Kidney (tissue), 14 donors: ENCODE measurements around the gene RHBDD3. TPM values are rescaled to one million over a fixed set of nuclear protein-coding genes. Genes with fewer than 3 reads are reported as not detected.
A peak's percentile ranks its signal among the peaks of the same experiment; 100 is the strongest.

ENCODE experiments used
- DNase-seq, 5 donors: peaks; one replicate each; pipeline ENCODE4 v3.0.0-alpha.2; 2013 to 2020
- FAIRE-seq: peaks from 2 replicates; lab custom pipeline; 2012; peaks lifted over from hg19 to GRCh38; lab: Jason Lieb, UNC
- H3K27ac ChIP-seq, 2 donors: one replicate each; pipeline ENCODE4 v1.7.0; 2013; ENCODE audit warnings: low read depth in 2 of 2, low read length in 2 of 2, inconsistent platforms in 1 of 2
- H3K27me3 ChIP-seq: one replicate; pipeline ENCODE4 v1.7.1; 2013; ENCODE audit warnings: low read length, inconsistent platforms; ENCODE audit not compliant: control insufficient read depth, insufficient read depth
- H3K36me3 ChIP-seq, 3 donors: one replicate each; pipeline versions ENCODE4 v1.7.0 to v1.7.1; 2013; ENCODE audit warnings: low read length in 3 of 3, control low read depth in 1 of 3, inconsistent platforms in 1 of 3; ENCODE audit not compliant: insufficient read depth in 3 of 3, control insufficient read depth in 2 of 3
- H3K4me1 ChIP-seq, 3 donors: one replicate each; pipeline versions ENCODE4 v1.7.0 to v1.7.1; 2013; ENCODE audit warnings: low read length in 3 of 3, inconsistent platforms in 1 of 3, low read depth in 1 of 3; ENCODE audit not compliant: control insufficient read depth in 2 of 3, insufficient read depth in 2 of 3
- H3K4me3 ChIP-seq, 3 donors: one replicate each; pipeline versions ENCODE4 v1.7.0 to v1.8.1; 2013; ENCODE audit warnings: low read length in 3 of 3, control low read depth in 1 of 3, inconsistent platforms in 1 of 3
- H3K9ac ChIP-seq, 3 donors: one replicate each; pipeline versions ENCODE4 v1.7.0 to v1.7.1; 2013; ENCODE audit warnings: low read length in 3 of 3, control low read depth in 1 of 3, inconsistent platforms in 1 of 3
- H3K9me3 ChIP-seq, 3 donors: one replicate each; pipeline versions ENCODE4 v1.7.0 to v1.7.1; 2013; ENCODE audit warnings: low read length in 3 of 3, control low read depth in 1 of 3, inconsistent platforms in 1 of 3; ENCODE audit not compliant: control insufficient read depth in 2 of 3, insufficient read depth in 1 of 3
- CTCF ChIP-seq: IDR thresholded peaks from 3 replicates; pipeline ENCODE4 v1.5.1; 2012; ENCODE audit warnings: mild to moderate bottlenecking, moderate library complexity, borderline replicate concordance; ENCODE audit not compliant: insufficient read depth; ENCODE audit errors: extremely low read depth
- intact Hi-C: fragments of 100-400 bp; cut with DNase I; formaldehyde crosslinking; loops from one replicate; pipeline ENCODE4 v1.11.1; 2022
- polyA plus RNA-seq: library from polyadenylated mRNA; stranded (reverse); fragments of 350-450 nt; fragmentation: Illumina TruSeq; extraction: RNeasy Lipid Tissue Mini Kit (QIAGEN cat#74804); gene quantifications from one replicate; pipeline ENCODE4 v1.2.3, GENCODE V29; 2014; ENCODE audit warnings: low read depth, low replicate concordance; ENCODE audit not compliant: insufficient read depth
- total RNA-seq: library from RNA; stranded (reverse); fragmentation: NEBNext Ultra II Directional; extraction: Animal tissue kit (Norgen Biotek cat#: 25700); gene quantifications from one replicate; pipeline ENCODE4 v1.2.1, GENCODE V29; 2021
- donor health status: control.
- donor health status: control.
- donor health status: control.
- donor health status: control.
- donor health status: control.
- donor health status: DM: yes; HTN: yes; CAD: no.
- donor health status: Normal renal cell carcinoma (clear cell type).

RHBDD3 gene
- total and polyA plus RNA-seq, 2 donors from 2014 or later = 19.2 to 26.3 TPM

GRCh38 chr22:29231971-29232959, 35.5 kb downstream of the RHBDD3 start:
- peak overlapping the region in 1 of 2 donors; percentile 67 for H3K27ac ChIP-seq
- intact Hi-C loops = no loop called here
- H3K9me3 ChIP-seq = no peaks in the 10 kb centered on the region
- no peaks in the 10 kb centered on the region for H3K36me3 ChIP-seq
- TF ChIP-seq CTCF = no peak
- no peaks in the 10 kb centered on the region for H3K27me3 ChIP-seq
- H3K4me1 ChIP-seq = peaks cover 0 to 6% (median 0%) of the 10 kb centered on the region in 3 donors
- H3K4me3 ChIP-seq = no peak overlapping the region
- H3K9ac ChIP-seq = no peak overlapping the region
- FAIRE-seq (no peak), DNase-seq (peak in 3 of 5 donors; percentile 31 to 91 (median 62))

DNA sequence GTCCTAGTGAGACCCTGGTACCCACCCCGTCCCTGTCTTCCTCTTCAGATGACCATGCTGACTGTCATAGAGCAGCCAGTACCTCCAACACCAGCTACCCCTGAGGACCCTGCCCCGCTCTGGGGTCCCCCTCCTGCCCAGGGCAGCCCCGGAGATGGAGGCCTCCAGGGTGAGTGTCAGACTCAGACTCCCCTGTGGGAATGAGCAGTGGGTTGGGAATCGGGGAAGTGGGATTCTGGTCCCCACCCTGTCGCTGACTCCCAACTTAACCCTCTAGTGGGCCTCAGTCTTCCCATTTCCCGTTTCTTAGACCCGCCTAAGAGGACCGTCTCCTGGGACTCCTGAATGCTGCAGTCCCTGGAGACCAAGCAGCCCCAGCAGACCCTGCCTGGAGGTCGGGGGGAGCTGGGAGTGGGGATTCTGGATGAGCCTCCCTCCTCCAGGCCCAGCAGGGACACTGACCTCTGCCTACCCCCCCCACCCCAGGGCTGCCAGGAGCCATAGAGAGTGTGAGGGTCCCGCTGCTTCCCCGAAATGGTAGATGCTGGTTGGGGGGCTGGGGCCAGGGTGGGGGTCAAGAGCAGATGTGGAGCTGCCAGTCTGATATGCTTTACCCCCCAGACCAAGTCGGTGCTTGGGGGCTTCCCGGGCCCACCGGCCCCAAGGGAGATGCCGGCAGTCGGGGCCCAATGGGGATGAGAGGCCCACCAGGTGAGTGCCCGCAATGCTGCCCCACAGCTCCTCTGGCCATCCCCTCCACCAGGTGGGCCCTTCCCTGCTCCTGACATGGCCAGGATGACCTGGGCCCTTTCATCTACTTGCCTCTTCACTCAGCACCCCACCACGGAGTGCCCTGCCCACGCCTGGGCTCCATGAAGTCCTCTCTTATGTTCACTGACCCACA, 36.6 kb downstream of the RHBDD3 start:
- no peak for FAIRE-seq
- peak in 1 of 5 donors; percentile 66 for DNase-seq
- intact Hi-C loops = no loop called here
- H3K9me3 ChIP-seq = no peaks in the 10 kb centered on the region
- H3K9ac ChIP-seq = no peak overlapping the region
- no peak overlapping the region for H3K4me3 ChIP-seq
- peaks cover 0 to 6% (median 0%) of the 10 kb centered on the region in 3 donors for H3K4me1 ChIP-seq
- no peak overlapping the region for H3K27ac ChIP-seq
- H3K36me3 ChIP-seq = no peaks in the 10 kb centered on the region
- TF ChIP-seq CTCF = no peak
- no peaks in the 10 kb centered on the region for H3K27me3 ChIP-seq

GRCh38 chr22:29226351-29226981, 41.3 kb downstream of the RHBDD3 start:
- H3K27me3 ChIP-seq = no peaks in the 10 kb centered on the region
- no peak for TF ChIP-seq CTCF
- H3K36me3 ChIP-seq = no peaks in the 10 kb centered on the region
- peak overlapping the region in 1 of 2 donors; percentile 75 for H3K27ac ChIP-seq
- no peaks in the 10 kb centered on the region for H3K9me3 ChIP-seq
- peaks cover 0 to 5% (median 0%) of the 10 kb centered on the region in 3 donors for H3K4me1 ChIP-seq
- DNase-seq (peak in 1 of 5 donors; percentile 66), FAIRE-seq (no peak)
- no peak overlapping the region for H3K9ac ChIP-seq
- intact Hi-C loops = no loop called here
- no peak overlapping the region for H3K4me3 ChIP-seq
